Mesendoderm (in vitro differentiated cells): ENCODE measurements around the gene CREB3L2.

Source experiments
- DNase-seq: peaks from one replicate; pipeline ENCODE4 v3.0.0; 2013
- H2AK5ac ChIP-seq: 2 replicates; pipeline ENCODE4 v1.6.1; 2013; ENCODE audit warnings: low read length, inconsistent platforms
- H2BK120ac ChIP-seq: 2 replicates; pipeline ENCODE4 v1.6.1; 2013; ENCODE audit warnings: low read depth, mild to moderate bottlenecking, low read length, moderate library complexity, mixed read lengths
- H2BK15ac ChIP-seq: replicated peaks from 2 replicates; pipeline ENCODE4 v1.6.1; 2013; ENCODE audit warnings: low read depth, mild to moderate bottlenecking, moderate library complexity
- H2BK5ac ChIP-seq: 2 replicates; pipeline ENCODE4 v1.6.1; 2013; ENCODE audit warnings: low read length, inconsistent platforms
- H3K18ac ChIP-seq: 2 replicates; pipeline ENCODE4 v1.6.1; 2013; ENCODE audit warnings: mild to moderate bottlenecking, low read length, mixed read lengths
- H3K23ac ChIP-seq: one replicate; pipeline ENCODE4 v1.6.1; 2013; ENCODE audit warnings: low read length
- H3K27ac ChIP-seq: 2 replicates; pipeline ENCODE4 v1.5.1; 2013; ENCODE audit warnings: low read depth, mild to moderate bottlenecking, inconsistent platforms, low read length, moderate library complexity
- H3K27me3 ChIP-seq: 2 replicates; pipeline ENCODE4 v1.6.1; 2013; ENCODE audit warnings: low read length, control low read depth, mild to moderate bottlenecking, inconsistent platforms; ENCODE audit not compliant: insufficient read depth, poor library complexity
- H3K36me3 ChIP-seq: 2 replicates; pipeline ENCODE4 v1.6.1; 2013; ENCODE audit warnings: low read length, inconsistent platforms; ENCODE audit not compliant: control insufficient read depth, insufficient read depth
- H3K4ac ChIP-seq: one replicate; pipeline ENCODE4 v1.6.1; 2013; ENCODE audit warnings: low read depth, mild to moderate bottlenecking, low read length, moderate library complexity
- H3K4me1 ChIP-seq: 2 replicates; pipeline ENCODE4 v1.6.1; 2013; ENCODE audit warnings: low read depth, low read length, inconsistent platforms; ENCODE audit not compliant: control insufficient read depth
- H3K4me2 ChIP-seq: 2 replicates; pipeline ENCODE4 v1.6.1; 2013; ENCODE audit warnings: low read length
- H3K4me3 ChIP-seq: 2 replicates; pipeline ENCODE4 v1.5.1; 2013; ENCODE audit warnings: mild to moderate bottlenecking, low read length
- H3K56ac ChIP-seq: one replicate; pipeline ENCODE4 v1.6.1; 2013; ENCODE audit warnings: low read length
- H3K79me1 ChIP-seq: 2 replicates; pipeline ENCODE4 v1.6.1; 2013; ENCODE audit warnings: low read length, inconsistent platforms
- H3K79me2 ChIP-seq: 2 replicates; pipeline ENCODE4 v1.6.1; 2013; ENCODE audit warnings: mild to moderate bottlenecking, low read length; ENCODE audit not compliant: control insufficient read depth, insufficient read depth
- H3K9ac ChIP-seq: 2 replicates; pipeline ENCODE4 v1.6.1; 2013; ENCODE audit warnings: low read length, inconsistent platforms
- H4K5ac ChIP-seq: one replicate; pipeline ENCODE4 v1.6.1; 2013; ENCODE audit warnings: low read length
- H4K8ac ChIP-seq: one replicate; pipeline ENCODE4 v1.6.1; 2013; ENCODE audit warnings: low read depth, mild to moderate bottlenecking, control low read depth, low read length, moderate library complexity
- WGBS: extraction: QIAGEN DNeasy Blood & Tissue Kit; methylation state at CpG from one replicate; pipeline ENCODE4 v1.1.7; 2013; ENCODE audit warnings: low lambda C conversion rate, missing lambda C conversion rate; ENCODE audit not compliant: insufficient coverage; ENCODE audit errors: extremely low coverage; 5-methylcytosine and 5-hydroxymethylcytosine counted together

Gene CREB3L2

DNA sequence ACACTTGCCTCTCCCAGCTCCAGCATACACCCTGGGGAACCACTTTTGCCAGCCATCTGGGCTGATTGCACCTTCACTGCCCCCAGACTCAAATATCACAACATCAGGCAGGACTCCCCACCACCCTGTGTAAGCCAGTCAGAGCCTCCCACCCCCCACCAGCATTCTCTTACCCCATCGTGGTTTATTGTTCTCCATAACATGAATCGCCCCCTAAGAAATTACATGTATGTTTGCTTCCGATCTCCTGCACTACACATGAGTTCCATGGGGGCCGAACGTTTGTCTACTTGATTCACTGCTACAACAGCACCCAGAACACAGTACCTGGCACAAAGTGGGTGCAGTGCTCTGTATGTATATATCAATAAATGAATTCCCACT, 39.4 kb downstream of the CREB3L2 start:
- peaks cover 32% of the 10 kb centered on the region for H3K79me1 ChIP-seq
- H3K79me2 ChIP-seq: peaks cover 51% of the 10 kb centered on the region
- H3K27me3 ChIP-seq: no peaks in the 10 kb centered on the region
- no peak overlapping the region for H3K9ac ChIP-seq
- H3K18ac ChIP-seq: no peak overlapping the region
- no peak overlapping the region for H3K56ac ChIP-seq
- no peak overlapping the region for H3K4me2 ChIP-seq
- WGBS: no CpG with 5 or more reads among the region's 5 CpGs
- H3K4ac ChIP-seq: no peak overlapping the region
- H3K4me3 ChIP-seq: no peak overlapping the region
- H4K5ac ChIP-seq: no peak overlapping the region
- H3K27ac ChIP-seq: no peak overlapping the region
- no peak overlapping the region for H4K8ac ChIP-seq
- H2BK5ac ChIP-seq: no peak overlapping the region
- no peak overlapping the region for H2BK120ac ChIP-seq
- no peak overlapping the region for H2AK5ac ChIP-seq
- no peak overlapping the region for H3K23ac ChIP-seq
- H3K36me3 ChIP-seq: no peaks in the 10 kb centered on the region
- no peak overlapping the region for H2BK15ac ChIP-seq
- H3K4me1 ChIP-seq: peaks cover 8% of the 10 kb centered on the region
- DNase-seq: no peak

DNA sequence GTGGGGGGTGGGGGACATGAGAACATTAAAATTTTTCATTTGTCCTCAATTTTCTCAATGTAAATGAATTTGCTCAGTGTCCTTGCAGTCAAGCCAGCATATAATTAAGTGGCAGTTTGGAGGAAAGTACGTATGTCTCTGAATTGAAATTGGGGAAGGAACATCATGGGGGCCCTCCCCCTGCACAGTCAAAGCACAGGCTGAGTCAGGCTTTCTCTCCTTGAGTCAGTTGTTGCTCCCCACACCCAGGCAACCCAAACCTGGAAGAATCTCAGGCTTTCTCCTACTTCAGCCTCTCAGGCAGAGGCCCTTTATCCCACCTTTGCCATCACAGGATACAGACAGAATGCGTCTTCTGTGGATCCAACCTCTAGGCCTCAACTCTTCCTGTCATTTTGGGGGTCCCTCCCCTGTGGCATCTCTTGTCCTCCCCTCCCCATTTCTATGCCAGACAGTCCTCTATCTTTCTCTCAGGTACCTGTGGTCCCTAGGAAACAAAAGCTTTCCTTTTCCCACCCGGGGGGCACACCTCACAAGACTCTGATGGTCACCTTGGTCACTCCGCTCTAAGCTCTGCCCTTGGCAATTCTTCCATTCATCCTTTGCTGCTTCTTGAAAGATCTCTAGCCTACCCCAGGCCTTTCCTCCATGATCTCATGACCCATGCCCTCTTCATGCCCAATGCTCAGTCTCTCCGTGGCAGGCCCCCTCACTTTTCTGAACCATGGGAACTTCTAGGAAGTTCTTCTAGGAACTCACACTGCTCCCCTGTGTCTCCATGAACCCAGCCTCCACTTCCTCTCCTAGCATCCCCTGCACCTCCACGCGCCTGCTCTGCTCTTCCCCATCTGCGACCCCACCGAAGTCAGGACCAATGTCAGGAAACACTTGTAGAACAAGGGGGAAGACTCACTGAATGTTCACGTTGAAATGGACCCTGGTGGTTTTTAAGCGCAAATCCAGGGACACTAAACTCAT, 40.4 kb downstream of the CREB3L2 start:
- H3K4me2 ChIP-seq: no peak overlapping the region
- no peak overlapping the region for H2BK120ac ChIP-seq
- H3K4me3 ChIP-seq: no peak overlapping the region
- no peaks in the 10 kb centered on the region for H3K36me3 ChIP-seq
- no peak overlapping the region for H2AK5ac ChIP-seq
- H3K56ac ChIP-seq: no peak overlapping the region
- H3K4me1 ChIP-seq: peaks cover 2% of the 10 kb centered on the region
- no peak overlapping the region for H4K5ac ChIP-seq
- H3K23ac ChIP-seq: no peak overlapping the region
- H3K9ac ChIP-seq: no peak overlapping the region
- H3K79me1 ChIP-seq: peaks cover 34% of the 10 kb centered on the region
- H3K18ac ChIP-seq: no peak overlapping the region
- DNase-seq: no peak
- H4K8ac ChIP-seq: no peak overlapping the region
- peaks cover 49% of the 10 kb centered on the region for H3K79me2 ChIP-seq
- H2BK15ac ChIP-seq: no peak overlapping the region
- WGBS: no CpG with 5 or more reads among the region's 11 CpGs
- no peak overlapping the region for H3K27ac ChIP-seq
- no peak overlapping the region for H3K4ac ChIP-seq
- no peaks in the 10 kb centered on the region for H3K27me3 ChIP-seq
- no peak overlapping the region for H2BK5ac ChIP-seq

DNA sequence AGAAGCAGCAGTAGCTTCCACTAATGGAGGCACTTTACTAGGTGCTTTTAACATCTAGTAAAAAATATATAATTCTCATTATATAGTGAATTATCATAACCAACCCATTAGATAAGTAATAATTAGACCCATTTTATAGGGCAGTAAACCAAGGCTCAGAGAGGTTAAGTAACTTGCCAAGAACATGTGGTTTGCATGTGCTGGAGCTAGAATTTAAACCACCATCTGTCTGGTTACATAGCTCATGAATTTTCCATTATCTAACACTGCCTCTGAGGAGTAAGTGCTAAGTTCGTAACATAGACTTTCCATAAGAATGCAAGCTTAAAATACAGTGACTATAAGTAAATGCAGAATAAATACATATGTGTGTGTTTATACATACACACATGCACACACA, 41.9 kb downstream of the CREB3L2 start:
- Histone ChIP-seq H3K79me1 (peaks cover 33% of the 10 kb centered on the region), H2BK5ac (no peak overlapping the region), H3K27me3 (no peaks in the 10 kb centered on the region), H3K4me1 (peaks cover 2% of the 10 kb centered on the region), H3K18ac (no peak overlapping the region), H3K4me3 (no peak overlapping the region), H3K79me2 (peaks cover 47% of the 10 kb centered on the region), H4K5ac (no peak overlapping the region), H2AK5ac (no peak overlapping the region), H3K36me3 (no peaks in the 10 kb centered on the region), H3K27ac (no peak overlapping the region), H3K23ac (no peak overlapping the region), H3K4me2 (no peak overlapping the region), H2BK15ac (no peak overlapping the region), H3K9ac (no peak overlapping the region), H4K8ac (no peak overlapping the region), H3K4ac (no peak overlapping the region), H3K56ac (no peak overlapping the region), H2BK120ac (no peak overlapping the region)
- WGBS: no CpG with 5 or more reads among the region's 1 CpG
- no peak for DNase-seq

DNA sequence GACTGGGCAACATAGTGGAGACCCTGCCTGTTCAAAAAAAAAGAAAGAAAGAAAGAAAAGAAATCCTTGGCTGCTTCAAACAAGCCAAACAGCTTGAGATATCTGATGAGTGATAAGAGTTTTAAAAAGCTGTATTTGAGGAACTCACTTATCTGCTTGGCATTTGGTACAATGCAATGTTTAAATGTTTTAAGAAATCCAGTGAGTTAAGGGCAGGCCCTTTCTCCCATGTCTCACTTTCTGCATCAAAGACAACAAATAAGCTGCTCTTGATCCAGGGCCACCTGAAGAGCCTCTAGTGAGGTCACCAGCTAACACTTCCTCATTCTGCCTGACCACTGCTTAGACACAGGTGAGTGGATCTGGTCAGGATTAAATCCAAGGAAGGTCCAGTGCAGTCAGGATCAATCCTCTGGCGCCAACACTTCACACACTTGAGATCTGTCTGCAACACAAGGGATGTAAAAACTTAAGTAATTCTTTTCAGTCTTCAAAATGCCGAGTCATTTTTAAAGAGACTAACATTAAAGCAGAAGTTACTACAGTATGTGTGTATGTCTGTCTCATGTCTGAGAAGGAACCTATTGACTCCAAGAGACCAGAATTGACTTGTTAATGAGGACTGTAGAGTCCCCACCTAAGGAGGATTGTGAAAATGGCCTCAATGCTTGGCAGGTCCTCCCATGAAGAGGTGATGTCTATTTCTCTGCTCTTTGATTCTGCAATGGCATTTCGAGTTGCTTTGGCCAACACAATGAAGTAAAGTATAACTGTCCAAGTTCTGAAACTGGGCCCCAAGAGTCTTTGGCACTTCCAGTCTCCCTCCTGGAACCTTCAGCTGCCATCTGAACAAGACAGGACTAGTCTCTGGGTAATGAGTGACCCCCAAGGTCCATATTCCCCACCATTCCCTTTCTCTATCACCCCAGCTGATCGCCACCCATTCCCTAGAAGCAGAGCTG, 43.1 kb downstream of the CREB3L2 start:
- no peak overlapping the region for H4K5ac ChIP-seq
- peaks cover 31% of the 10 kb centered on the region for H3K79me1 ChIP-seq
- DNase-seq: no peak
- no peak overlapping the region for H4K8ac ChIP-seq
- no peak overlapping the region for H3K9ac ChIP-seq
- H3K27me3 ChIP-seq: no peaks in the 10 kb centered on the region
- no peak overlapping the region for H2BK15ac ChIP-seq
- H3K23ac ChIP-seq: no peak overlapping the region
- no peak overlapping the region for H3K4ac ChIP-seq
- no peak overlapping the region for H3K4me3 ChIP-seq
- H3K56ac ChIP-seq: no peak overlapping the region
- H2BK5ac ChIP-seq: no peak overlapping the region
- no peak overlapping the region for H3K4me2 ChIP-seq
- no peak overlapping the region for H2AK5ac ChIP-seq
- WGBS: no CpG with 5 or more reads among the region's 4 CpGs
- no peaks in the 10 kb centered on the region for H3K36me3 ChIP-seq
- peaks cover 41% of the 10 kb centered on the region for H3K79me2 ChIP-seq
- no peak overlapping the region for H2BK120ac ChIP-seq
- peaks cover 10% of the 10 kb centered on the region for H3K4me1 ChIP-seq
- H3K27ac ChIP-seq: no peak overlapping the region
- no peak overlapping the region for H3K18ac ChIP-seq

DNA sequence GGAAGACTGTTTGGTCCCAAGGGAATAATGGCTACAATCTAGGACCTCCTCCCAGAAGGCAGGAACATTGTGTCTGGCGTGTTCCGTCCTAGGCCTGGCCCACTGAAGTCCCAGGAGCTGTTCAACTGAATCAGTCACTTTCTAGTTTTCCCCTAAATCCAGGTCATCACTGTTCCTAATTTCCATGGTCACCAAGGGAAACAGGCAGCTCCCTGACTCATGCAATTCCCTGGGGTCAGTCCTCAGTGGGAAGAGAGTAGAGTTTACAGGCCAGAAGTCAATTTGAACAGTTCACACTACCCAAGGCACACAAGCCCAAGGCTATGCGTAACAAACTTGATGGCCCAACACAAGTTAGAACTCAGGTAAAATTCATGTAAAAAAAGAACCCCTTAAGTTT, 44.0 kb downstream of the CREB3L2 start:
- peaks cover 16% of the 10 kb centered on the region for H3K4me1 ChIP-seq
- H3K4ac ChIP-seq: no peak overlapping the region
- H2BK120ac ChIP-seq: no peak overlapping the region
- no peaks in the 10 kb centered on the region for H3K27me3 ChIP-seq
- no peak overlapping the region for H3K4me2 ChIP-seq
- no peak overlapping the region for H3K9ac ChIP-seq
- H2BK5ac ChIP-seq: no peak overlapping the region
- H3K27ac ChIP-seq: no peak overlapping the region
- H2BK15ac ChIP-seq: no peak overlapping the region
- no peak overlapping the region for H3K4me3 ChIP-seq
- peak; percentile 57 for DNase-seq
- peaks cover 44% of the 10 kb centered on the region for H3K79me2 ChIP-seq
- no peak overlapping the region for H4K8ac ChIP-seq
- no peak overlapping the region for H3K56ac ChIP-seq
- no peak overlapping the region for H4K5ac ChIP-seq
- H3K36me3 ChIP-seq: no peaks in the 10 kb centered on the region
- peaks cover 34% of the 10 kb centered on the region for H3K79me1 ChIP-seq
- no peak overlapping the region for H3K23ac ChIP-seq
- no peak overlapping the region for H3K18ac ChIP-seq
- no CpG with 5 or more reads among the region's 3 CpGs for WGBS
- no peak overlapping the region for H2AK5ac ChIP-seq
